ENCODE measurements around the gene MAFB.

DNA sequence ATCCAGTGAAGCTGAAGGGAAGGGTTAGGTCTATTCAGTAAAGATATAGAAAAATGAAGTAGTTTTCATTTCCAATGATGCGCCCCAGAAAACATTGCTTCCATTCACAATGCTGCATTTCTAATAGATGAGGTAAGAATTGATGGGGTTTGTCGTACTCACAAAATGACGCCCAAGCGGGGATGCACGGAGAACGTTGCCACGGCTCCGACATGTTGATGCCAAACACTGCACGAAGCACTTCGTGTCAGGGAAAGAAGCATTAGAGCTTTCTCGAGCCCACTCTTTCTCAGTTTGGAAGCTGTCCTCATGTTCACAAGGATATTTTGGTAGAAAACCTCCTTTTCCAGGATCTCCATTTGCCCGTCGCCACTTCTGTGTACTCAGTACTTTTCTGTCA is 21.6 kb upstream of the MAFB start:
- TF ChIP-seq CTCF (IDR thresholded peaks at IDR 0.05 in 2 of 3, conservative IDR thresholded peaks at IDR 0.05 in 1 of 3; ENCODE audit: borderline replicate concordance in 1 of 3, insufficient read depth in 1 of 3, low read depth in 2 of 3, low read length in 2 of 3), result no peak
- no peak for TF ChIP-seq POLR2A (IDR thresholded peaks at IDR 0.05; ENCODE audit: borderline replicate concordance, extremely low read depth, insufficient read depth, insufficient read length)
- no peak for TF ChIP-seq JUND (IDR thresholded peaks at IDR 0.05)
- TF ChIP-seq ATF3 (IDR thresholded peaks at IDR 0.05), result no peak
- no peak for TF ChIP-seq EGR1 (IDR thresholded peaks at IDR 0.05; ENCODE audit: low read depth)
- no peak for TF ChIP-seq POLR2AphosphoS5 (IDR thresholded peaks at IDR 0.05; ENCODE audit: low read depth, low read length)
- TF ChIP-seq ELF1 (IDR thresholded peaks at IDR 0.05; ENCODE audit: borderline replicate concordance, low read depth), result no peak
- TF ChIP-seq EZH2 (IDR thresholded peaks at IDR 0.05), result no peak
- no peak for TF ChIP-seq CEBPB (IDR thresholded peaks at IDR 0.05; ENCODE audit: low read depth)
- TF ChIP-seq SP1 (IDR thresholded peaks at IDR 0.05; ENCODE audit: low read depth), result no peak
